OCI-LY3 (cell line): ENCODE data around the gene GJA9.

Experiments
- H2AFZ ChIP-seq: fragments of 200-600, 300-600 bp; shearing (Covaris generic); 2 replicates; pipeline ENCODE4 v1.6.0; 2014; ENCODE audit warnings: antibody characterized with exemption, low read depth, low read length
- H3K27ac ChIP-seq: fragments of 200-600, 300-600 bp; sonication (generic); 2 replicates; pipeline ENCODE4 v1.5.1; 2014; ENCODE audit warnings: mild to moderate bottlenecking, low read length, moderate library complexity, mixed read lengths
- H3K27me3 ChIP-seq: fragments of 200-600, 300-600 bp; sonication (generic); 2 replicates; pipeline ENCODE4 v1.6.1; 2014; ENCODE audit warnings: low read depth, low read length, mixed read lengths
- H3K36me3 ChIP-seq: fragments of 200-600, 300-600 bp; sonication (generic); replicated peaks from 2 replicates; pipeline ENCODE3; 2014; ENCODE audit warnings: low read depth, low read length, mixed read lengths
- H3K4me1 ChIP-seq: fragments of 300-600, 200-600 bp; sonication (generic); 2 replicates; pipeline ENCODE4 v1.6.1; 2014; ENCODE audit warnings: low read length, mixed read lengths
- H3K4me2 ChIP-seq: fragments of 200-600, 300-600 bp; sonication (generic); 2 replicates; pipeline ENCODE4 v1.6.1; 2014; ENCODE audit warnings: low read length, mixed read lengths
- H3K4me3 ChIP-seq: fragments of 300-600, 200-600 bp; sonication (generic); 2 replicates; pipeline ENCODE4 v1.5.1; 2014; ENCODE audit warnings: antibody characterized with exemption, mild to moderate bottlenecking, low read length, moderate library complexity
- H3K79me2 ChIP-seq: fragments of 300-600, 200-600 bp; shearing (Covaris generic); 2 replicates; pipeline ENCODE4 v1.6.1; 2014; ENCODE audit warnings: mild to moderate bottlenecking, low read length, mixed read lengths
- H3K9ac ChIP-seq: fragments of 300-600, 200-600 bp; shearing (Covaris generic); 2 replicates; pipeline ENCODE4 v1.6.0; 2014; ENCODE audit warnings: mild to moderate bottlenecking, low read length, moderate library complexity
- H3K9me3 ChIP-seq: fragments of 200-600, 300-600 bp; shearing (Covaris generic); 2 replicates; pipeline ENCODE4 v1.6.1; 2014; ENCODE audit warnings: low read length, mixed read lengths; ENCODE audit not compliant: insufficient read depth
- H4K20me1 ChIP-seq: fragments of 200-600, 300-600 bp; sonication (generic); 2 replicates; pipeline ENCODE4 v1.6.1; 2016; ENCODE audit warnings: low read length, mixed read lengths; ENCODE audit not compliant: insufficient read depth
- EZH2phosphoT487 ChIP-seq: fragments of 200-600 bp; shearing (Covaris generic); IDR thresholded peaks from 2 replicates; pipeline ENCODE4 v1.6.1; 2018; ENCODE audit warnings: antibody characterized with exemption, mixed run types, low read depth
- TF ChIP-seq, protein P1 (sequence below): fragments of 200-600, 300-600 bp; sonication (generic); IDR thresholded peaks from 2 replicates; pipeline ENCODE4 v1.5.1; 2014; ENCODE audit warnings: antibody characterized with exemption, low read length, low read depth

The GJA9 gene

GRCh38 chr1:38925391-38925790 lies 44.0 kb upstream of the GJA9 start:
- no peaks in the 10 kb centered on the region for H3K27me3 ChIP-seq
- no peak for TF ChIP-seq EZH2phosphoT487
- TF ChIP-seq, protein P1, sequence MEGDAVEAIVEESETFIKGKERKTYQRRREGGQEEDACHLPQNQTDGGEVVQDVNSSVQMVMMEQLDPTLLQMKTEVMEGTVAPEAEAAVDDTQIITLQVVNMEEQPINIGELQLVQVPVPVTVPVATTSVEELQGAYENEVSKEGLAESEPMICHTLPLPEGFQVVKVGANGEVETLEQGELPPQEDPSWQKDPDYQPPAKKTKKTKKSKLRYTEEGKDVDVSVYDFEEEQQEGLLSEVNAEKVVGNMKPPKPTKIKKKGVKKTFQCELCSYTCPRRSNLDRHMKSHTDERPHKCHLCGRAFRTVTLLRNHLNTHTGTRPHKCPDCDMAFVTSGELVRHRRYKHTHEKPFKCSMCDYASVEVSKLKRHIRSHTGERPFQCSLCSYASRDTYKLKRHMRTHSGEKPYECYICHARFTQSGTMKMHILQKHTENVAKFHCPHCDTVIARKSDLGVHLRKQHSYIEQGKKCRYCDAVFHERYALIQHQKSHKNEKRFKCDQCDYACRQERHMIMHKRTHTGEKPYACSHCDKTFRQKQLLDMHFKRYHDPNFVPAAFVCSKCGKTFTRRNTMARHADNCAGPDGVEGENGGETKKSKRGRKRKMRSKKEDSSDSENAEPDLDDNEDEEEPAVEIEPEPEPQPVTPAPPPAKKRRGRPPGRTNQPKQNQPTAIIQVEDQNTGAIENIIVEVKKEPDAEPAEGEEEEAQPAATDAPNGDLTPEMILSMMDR, result no peak
- H3K4me1 ChIP-seq, result no peaks in the 10 kb centered on the region

GRCh38 chr1:38923607-38924006 lies 42.2 kb upstream of the GJA9 start:
- TF ChIP-seq, protein P1, result no peak
- TF ChIP-seq EZH2phosphoT487, result no peak
- Histone ChIP-seq H3K9me3 (no peaks in the 10 kb centered on the region), H3K27ac (no peak overlapping the region), H3K4me2 (no peak overlapping the region), H3K4me1 (no peaks in the 10 kb centered on the region), H3K36me3 (no peaks in the 10 kb centered on the region), H3K4me3 (no peak overlapping the region), H3K79me2 (no peaks in the 10 kb centered on the region), H4K20me1 (no peaks in the 10 kb centered on the region), H3K27me3 (no peaks in the 10 kb centered on the region), H2AFZ (no peak overlapping the region), H3K9ac (no peak overlapping the region)

More at GRCh38 chr1:38925391-38925790, 44.0 kb upstream of the GJA9 start:
- Histone ChIP-seq H3K9ac (no peak overlapping the region), H3K79me2 (no peaks in the 10 kb centered on the region), H4K20me1 (no peaks in the 10 kb centered on the region), H3K4me2 (no peak overlapping the region), H3K36me3 (no peaks in the 10 kb centered on the region), H3K4me3 (no peak overlapping the region), H3K27ac (no peak overlapping the region), H2AFZ (no peak overlapping the region), H3K9me3 (no peaks in the 10 kb centered on the region)

- no peak overlapping the region for H3K9ac ChIP-seq
- no peaks in the 10 kb centered on the region for H3K36me3 ChIP-seq
- no peak overlapping the region for H2AFZ ChIP-seq
- H3K9me3 ChIP-seq, result no peaks in the 10 kb centered on the region
- no peak overlapping the region for H3K27ac ChIP-seq
- H3K4me1 ChIP-seq, result no peaks in the 10 kb centered on the region
- H4K20me1 ChIP-seq, result no peaks in the 10 kb centered on the region
- TF ChIP-seq, protein P1, result no peak
- TF ChIP-seq EZH2phosphoT487, result no peak
- H3K4me3 ChIP-seq, result no peak overlapping the region
- H3K27me3 ChIP-seq, result no peaks in the 10 kb centered on the region
- H3K4me2 ChIP-seq, result no peak overlapping the region
- H3K79me2 ChIP-seq, result no peaks in the 10 kb centered on the region
Measured at GRCh38 chr1:38919130-38919529, 37.7 kb upstream of the GJA9 start.

DNA sequence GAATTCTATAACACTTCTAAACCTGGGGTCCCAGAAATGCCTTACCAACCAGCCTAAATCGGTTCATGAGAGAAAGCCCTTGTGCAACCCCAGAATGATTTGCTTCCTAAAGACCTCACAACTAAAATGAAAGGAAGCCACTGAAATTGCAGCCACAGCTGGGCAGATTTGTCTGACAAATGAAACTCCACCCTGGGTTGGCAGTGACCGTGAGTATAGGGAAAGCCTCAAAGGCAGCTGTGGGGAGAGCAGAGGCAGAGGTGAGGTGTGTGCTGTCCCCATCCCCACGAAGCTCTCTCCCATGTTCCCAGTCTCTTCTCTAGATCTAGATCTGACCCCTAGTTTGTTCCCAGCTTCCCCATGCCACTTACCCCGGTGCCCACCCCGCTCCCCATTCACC lies 37.2 kb upstream of the GJA9 start:
- Histone ChIP-seq H4K20me1 (no peaks in the 10 kb centered on the region), H3K27ac (no peak overlapping the region), H2AFZ (no peak overlapping the region), H3K36me3 (no peaks in the 10 kb centered on the region), H3K4me1 (no peaks in the 10 kb centered on the region), H3K79me2 (no peaks in the 10 kb centered on the region), H3K4me2 (no peak overlapping the region), H3K9ac (no peak overlapping the region), H3K9me3 (no peaks in the 10 kb centered on the region), H3K4me3 (no peak overlapping the region), H3K27me3 (no peaks in the 10 kb centered on the region)
- TF ChIP-seq EZH2phosphoT487, result no peak
- TF ChIP-seq, protein P1, result no peak
